Neural cell (in vitro differentiated cells): ENCODE data around the gene GTF3C2. TPM values are rescaled to one million over a fixed set of nuclear protein-coding genes. Genes with fewer than 3 reads are reported as not detected.
"Not testable (repeated sequence)": the region's sequence is repeated elsewhere in the genome, so short reads cannot be mapped to it uniquely, and the experiment has no call there.

Source experiments
- H2AFZ ChIP-seq: fragments of 200-600, 300-800 bp; sonication (generic), shearing (Covaris generic); 2 replicates; pipeline ENCODE4 v1.6.0; 2014; ENCODE audit warnings: low read depth, mild to moderate bottlenecking, antibody characterized with exemption, low read length, moderate library complexity
- H3F3A ChIP-seq: fragments of 200-600 bp; shearing (Covaris generic); 2 replicates; pipeline ENCODE4 v1.6.1; 2016; ENCODE audit warnings: mild to moderate bottlenecking, moderate library complexity, mixed read lengths, antibody characterized with exemption, low read length; ENCODE audit not compliant: insufficient read depth, poor library complexity, severe bottlenecking
- H3K27ac ChIP-seq: fragments of 200-600, 300-800 bp; sonication (generic), shearing (Covaris generic); 2 replicates; pipeline ENCODE4 v1.5.1; 2014; ENCODE audit warnings: mild to moderate bottlenecking, low read length, moderate library complexity
- H3K27me3 ChIP-seq: fragments of 300-800, 200-600 bp; sonication (generic), shearing (Covaris generic); 2 replicates; pipeline ENCODE4 v1.6.0; 2014; ENCODE audit warnings: mild to moderate bottlenecking, low read depth, low read length, moderate library complexity; ENCODE audit not compliant: insufficient read depth
- H3K36me3 ChIP-seq: fragments of 300-800, 200-600 bp; sonication (generic), shearing (Covaris generic); 2 replicates; pipeline ENCODE4 v1.5.1; 2014; ENCODE audit warnings: mild to moderate bottlenecking, antibody characterized with exemption, low read length, moderate library complexity; ENCODE audit not compliant: insufficient read depth
- H3K4me2 ChIP-seq: fragments of 300-800, 200-600 bp; sonication (generic), shearing (Covaris generic); 2 replicates; pipeline ENCODE4 v1.6.0; 2014; ENCODE audit warnings: mild to moderate bottlenecking, low read length
- H3K4me3 ChIP-seq: fragments of 300-800, 200-600 bp; sonication (generic), shearing (Covaris generic); 2 replicates; pipeline ENCODE4 v1.5.1; 2014; ENCODE audit warnings: mild to moderate bottlenecking, low read length, moderate library complexity
- H3K79me2 ChIP-seq: fragments of 200-600 bp; shearing (Covaris generic); replicated peaks from 2 replicates; pipeline ENCODE4 v1.6.0; 2014; ENCODE audit warnings: mild to moderate bottlenecking, low read length, moderate library complexity; ENCODE audit not compliant: insufficient read depth
- H3K9ac ChIP-seq: fragments of 300-800, 200-600 bp; sonication (generic), shearing (Covaris generic); 2 replicates; pipeline ENCODE4 v1.6.1; 2016; ENCODE audit warnings: mild to moderate bottlenecking, low read length, mixed read lengths
- H3K9me2 ChIP-seq: fragments of 200-600 bp; shearing (Covaris generic); 2 replicates; pipeline ENCODE4 v1.6.1; 2016; ENCODE audit warnings: mild to moderate bottlenecking, low read length, mixed read lengths; ENCODE audit not compliant: insufficient read depth
- H3K9me3 ChIP-seq: fragments of 200-600, 300-800 bp; sonication (generic), shearing (Covaris generic); 2 replicates; pipeline ENCODE4 v1.6.1; 2016; ENCODE audit warnings: mild to moderate bottlenecking, mixed run types, low read length, moderate library complexity, mixed read lengths
- H4K20me1 ChIP-seq: fragments of 200-600 bp; shearing (Covaris generic); 2 replicates; pipeline ENCODE4 v1.6.1; 2016; ENCODE audit warnings: mild to moderate bottlenecking, mixed run types; ENCODE audit not compliant: insufficient read depth
- CTCF ChIP-seq: fragments of 450-650 bp; IDR thresholded peaks from 2 replicates; pipeline ENCODE4 v1.5.1; 2014; ENCODE audit warnings: antibody characterized with exemption, mild to moderate bottlenecking, moderate library complexity; ENCODE audit not compliant: poor library complexity, severe bottlenecking
- EP300 ChIP-seq: fragments of 450-650 bp; conservative IDR thresholded peaks from 2 replicates; pipeline ENCODE4 v1.6.1; 2014; ENCODE audit warnings: antibody characterized with exemption, mild to moderate bottlenecking, moderate library complexity; ENCODE audit not compliant: poor library complexity, severe bottlenecking
- EZH2 ChIP-seq: fragments of 200-600, 300-800 bp; shearing (Covaris generic), sonication (generic); IDR thresholded peaks from 2 replicates; pipeline ENCODE4 v1.6.1; 2014; ENCODE audit warnings: antibody characterized with exemption, low read length, borderline replicate concordance, mild to moderate bottlenecking; ENCODE audit not compliant: insufficient read depth, poor library complexity, severe bottlenecking
- MXI1 ChIP-seq: fragments of 450-650 bp; conservative IDR thresholded peaks from 2 replicates; pipeline ENCODE4 v1.6.1; 2014; ENCODE audit warnings: antibody characterized with exemption, mild to moderate bottlenecking; ENCODE audit not compliant: poor library complexity, severe bottlenecking
- POLR2AphosphoS5 ChIP-seq: IDR thresholded peaks from 2 replicates; pipeline ENCODE4 v1.6.1; 2012
- RAD21 ChIP-seq: fragments of 450-650 bp; conservative IDR thresholded peaks from 2 replicates; pipeline ENCODE4 v1.6.1; 2014; ENCODE audit warnings: antibody characterized with exemption, mild to moderate bottlenecking, moderate library complexity
- REST ChIP-seq: IDR thresholded peaks from 2 replicates; pipeline ENCODE4 v1.6.1; 2012; ENCODE audit warnings: borderline replicate concordance
- SMC3 ChIP-seq: fragments of 450-650 bp; conservative IDR thresholded peaks from 2 replicates; pipeline ENCODE4 v1.6.1; 2014; ENCODE audit warnings: antibody characterized with exemption, mild to moderate bottlenecking, moderate library complexity; ENCODE audit not compliant: poor library complexity
- TAF1 ChIP-seq: IDR thresholded peaks from 2 replicates; pipeline ENCODE4 v1.6.1; 2012; ENCODE audit warnings: low read depth
- polyA plus RNA-seq: library from polyadenylated mRNA; depleted of rRNA; stranded (reverse); fragments of >200 nt; gene quantifications from 2 replicates; pipeline ENCODE4 v1.2.3, GENCODE V29; 2014

Gene GTF3C2
- polyA plus RNA-seq, 1 donor from 2014 or later = 27.8 TPM

GRCh38 chr2:27300606-27301005, 56.0 kb downstream of the GTF3C2 start:
- H3K4me2 ChIP-seq, H3K9ac ChIP-seq, H3K79me2 ChIP-seq, H2AFZ ChIP-seq, H4K20me1 ChIP-seq, H3F3A ChIP-seq, H3K4me3 ChIP-seq, H3K36me3 ChIP-seq, H3K27ac ChIP-seq, H3K9me3 ChIP-seq, H3K9me2 ChIP-seq: not testable (repeated sequence)
- H3K27me3 ChIP-seq = peaks cover 14% of the 10 kb centered on the region

DNA sequence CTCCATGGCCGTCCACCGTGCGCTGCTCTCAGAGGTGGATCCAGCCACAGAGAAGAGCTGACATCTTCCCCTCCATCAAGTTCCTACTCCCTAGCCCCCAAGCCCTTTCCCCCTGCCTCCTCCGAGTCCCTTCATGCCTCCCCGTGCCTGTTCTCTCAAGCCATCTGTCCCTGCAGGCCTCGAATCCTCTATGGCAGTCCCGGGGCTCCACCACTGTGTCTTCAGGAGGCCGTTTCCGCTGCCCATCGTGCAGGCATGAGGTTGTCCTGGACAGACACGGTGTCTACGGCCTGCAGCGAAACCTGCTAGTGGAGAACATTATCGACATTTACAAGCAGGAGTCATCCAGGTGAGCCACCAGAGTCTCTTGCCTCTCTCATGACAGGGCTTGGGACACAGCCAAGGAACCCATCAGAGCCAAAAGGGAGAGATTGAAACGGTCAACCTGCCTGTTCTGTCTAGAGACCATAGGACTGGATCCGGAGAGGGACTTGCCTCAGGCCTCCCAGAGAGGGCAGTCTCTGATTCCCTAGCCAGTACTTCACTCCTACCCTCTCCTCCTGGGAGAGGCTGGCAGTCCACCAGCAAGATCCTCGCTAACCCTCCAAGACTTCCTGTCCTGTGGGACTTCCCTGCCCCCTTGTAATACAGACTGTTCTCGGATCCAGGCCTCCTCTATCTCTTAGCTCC, 58.0 kb downstream of the GTF3C2 start:
- no peak overlapping the region for H3K4me3 ChIP-seq
- no peaks in the 10 kb centered on the region for H4K20me1 ChIP-seq
- H3K36me3 ChIP-seq = no peaks in the 10 kb centered on the region
- no peaks in the 10 kb centered on the region for H3K27me3 ChIP-seq
- H3F3A ChIP-seq = no peaks in the 10 kb centered on the region
- TF ChIP-seq TAF1 = no peak
- no peak for TF ChIP-seq MXI1
- no peak for TF ChIP-seq CTCF
- TF ChIP-seq REST = no peak
- TF ChIP-seq EZH2 = no peak
- TF ChIP-seq EP300 = no peak
- TF ChIP-seq SMC3 = no peak
- TF ChIP-seq RAD21 = no peak
- no peak for TF ChIP-seq POLR2AphosphoS5
- no peaks in the 10 kb centered on the region for H3K9me3 ChIP-seq
- H3K9ac ChIP-seq = no peak overlapping the region
- H3K27ac ChIP-seq = no peak overlapping the region
- H2AFZ ChIP-seq = no peak overlapping the region
- no peaks in the 10 kb centered on the region for H3K79me2 ChIP-seq
- no peaks in the 10 kb centered on the region for H3K9me2 ChIP-seq
- no peak overlapping the region for H3K4me2 ChIP-seq

DNA sequence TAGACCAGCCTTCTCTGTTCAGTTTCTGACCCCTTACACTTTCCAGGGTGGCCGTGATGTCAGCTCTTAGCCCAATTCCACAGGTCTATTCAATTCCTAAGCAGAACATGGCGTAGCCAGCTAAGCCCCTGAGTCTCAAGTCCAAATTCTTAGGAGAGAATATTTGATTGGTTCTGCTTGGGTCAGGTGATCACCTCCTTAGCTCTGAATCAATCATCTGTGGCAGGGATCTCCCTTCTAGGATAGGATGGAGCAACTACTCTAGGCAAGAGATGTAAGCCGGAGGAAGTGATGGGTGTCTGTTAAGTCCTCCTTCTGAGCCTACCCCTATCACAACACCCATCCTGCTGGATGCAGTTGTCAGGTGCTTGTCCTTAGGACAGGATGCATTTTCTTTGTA, 59.4 kb downstream of the GTF3C2 start:
- H3K36me3 ChIP-seq = no peaks in the 10 kb centered on the region
- no peaks in the 10 kb centered on the region for H3F3A ChIP-seq
- H3K27ac ChIP-seq = no peak overlapping the region
- H4K20me1 ChIP-seq = no peaks in the 10 kb centered on the region
- no peak overlapping the region for H3K4me2 ChIP-seq
- no peaks in the 10 kb centered on the region for H3K79me2 ChIP-seq
- no peaks in the 10 kb centered on the region for H3K9me3 ChIP-seq
- no peak overlapping the region for H3K4me3 ChIP-seq
- no peak overlapping the region for H2AFZ ChIP-seq
- TF ChIP-seq POLR2AphosphoS5 (no peak), REST (no peak), SMC3 (no peak), EZH2 (no peak), RAD21 (no peak), EP300 (no peak), CTCF (no peak), TAF1 (no peak), MXI1 (no peak)
- no peak overlapping the region for H3K9ac ChIP-seq
- H3K9me2 ChIP-seq = no peaks in the 10 kb centered on the region
- no peaks in the 10 kb centered on the region for H3K27me3 ChIP-seq
